Left ventricle myocardium inferior (tissue), 1 donor: ENCODE measurements around the gene SYT2. TPM values are rescaled to one million over a fixed set of nuclear protein-coding genes. Genes with fewer than 3 reads are reported as not detected.
"Not testable (repeated sequence)": the region's sequence is repeated elsewhere in the genome, so short reads cannot be mapped to it uniquely, and the experiment has no call there.

Experiments
- DNase-seq: peaks from one replicate; pipeline ENCODE4 v3.0.0-alpha.2; 2020
- H3K27ac ChIP-seq: fragments of 200-600 bp; replicated peaks from 2 replicates; pipeline ENCODE4 v1.8.0; 2021
- H3K27me3 ChIP-seq: fragments of 200-600 bp; 2 replicates; pipeline ENCODE4 v1.8.0; 2021; ENCODE audit warnings: low read depth
- H3K36me3 ChIP-seq: fragments of 200-600 bp; 2 replicates; pipeline ENCODE4 v1.8.0; 2021
- H3K4me1 ChIP-seq: fragments of 200-600 bp; 2 replicates; pipeline ENCODE4 v1.8.0; 2021
- H3K4me3 ChIP-seq: fragments of 200-600 bp; 2 replicates; pipeline ENCODE4 v1.8.0; 2021; ENCODE audit warnings: mild to moderate bottlenecking, moderate library complexity
- H3K9me3 ChIP-seq: fragments of 200-600 bp; replicated peaks from 2 replicates; pipeline ENCODE4 v1.8.0; 2021
- intact Hi-C: fragments of 100-400 bp; cut with micrococcal nuclease; formaldehyde crosslinking; loops from one replicate; pipeline ENCODE4 v1.11.0; 2022
- total RNA-seq: library from RNA; stranded (reverse); fragmentation: NEBNext Ultra II Directional; extraction: Animal tissue kit (Norgen Biotek cat#: 25700); gene quantifications from one replicate; pipeline ENCODE4 v1.2.1, GENCODE V29; 2021
- TF ChIP-seq, protein P1 (sequence below): fragments of 200-600 bp; IDR thresholded peaks from 2 replicates; pipeline ENCODE4 v1.8.0; 2021; ENCODE audit warnings: antibody characterized with exemption, mild to moderate bottlenecking, borderline replicate concordance
- donor health status: DM: no; HTN: yes; CAD: no; lungs with severe emphysema.

The SYT2 gene
- total RNA-seq, 1 donor from 2014 or later, result not detected

- Histone ChIP-seq H3K27ac (no peak overlapping the region), H3K4me1 (no peaks in the 10 kb centered on the region), H3K27me3 (no peaks in the 10 kb centered on the region), H3K4me3 (no peak overlapping the region), H3K9me3 (no peaks in the 10 kb centered on the region), H3K36me3 (peaks cover 50% of the 10 kb centered on the region)
- DNase-seq, result no peak
- intact Hi-C loops, result loop anchor here (10.0 kb wide), 1 partner anchor 381 kb away; the partner anchor contains the start of genes PPP1R12B and UBE2T
- TF ChIP-seq, protein P1, sequence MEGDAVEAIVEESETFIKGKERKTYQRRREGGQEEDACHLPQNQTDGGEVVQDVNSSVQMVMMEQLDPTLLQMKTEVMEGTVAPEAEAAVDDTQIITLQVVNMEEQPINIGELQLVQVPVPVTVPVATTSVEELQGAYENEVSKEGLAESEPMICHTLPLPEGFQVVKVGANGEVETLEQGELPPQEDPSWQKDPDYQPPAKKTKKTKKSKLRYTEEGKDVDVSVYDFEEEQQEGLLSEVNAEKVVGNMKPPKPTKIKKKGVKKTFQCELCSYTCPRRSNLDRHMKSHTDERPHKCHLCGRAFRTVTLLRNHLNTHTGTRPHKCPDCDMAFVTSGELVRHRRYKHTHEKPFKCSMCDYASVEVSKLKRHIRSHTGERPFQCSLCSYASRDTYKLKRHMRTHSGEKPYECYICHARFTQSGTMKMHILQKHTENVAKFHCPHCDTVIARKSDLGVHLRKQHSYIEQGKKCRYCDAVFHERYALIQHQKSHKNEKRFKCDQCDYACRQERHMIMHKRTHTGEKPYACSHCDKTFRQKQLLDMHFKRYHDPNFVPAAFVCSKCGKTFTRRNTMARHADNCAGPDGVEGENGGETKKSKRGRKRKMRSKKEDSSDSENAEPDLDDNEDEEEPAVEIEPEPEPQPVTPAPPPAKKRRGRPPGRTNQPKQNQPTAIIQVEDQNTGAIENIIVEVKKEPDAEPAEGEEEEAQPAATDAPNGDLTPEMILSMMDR, result no peak
Measured at GRCh38 chr1:202725526-202725925, 15.3 kb upstream of the SYT2 start.

DNA sequence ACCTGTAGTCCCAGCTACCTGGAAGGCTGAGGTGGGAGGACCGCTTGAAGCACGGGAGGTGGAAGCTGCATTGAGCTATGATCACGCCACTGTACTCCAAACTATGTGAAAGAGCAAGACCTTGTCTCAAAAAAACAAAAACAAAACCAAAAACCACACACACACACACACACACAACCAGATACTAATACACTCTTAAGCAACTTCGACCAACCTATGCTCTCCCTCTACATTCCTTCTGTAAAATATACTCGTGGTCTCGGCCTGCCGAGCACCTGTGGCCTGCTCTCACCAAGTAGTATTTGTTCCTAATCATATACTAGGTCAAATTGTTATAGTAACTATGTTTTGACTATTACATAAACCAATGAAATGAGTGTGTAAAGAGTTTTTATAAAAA, 13.5 kb upstream of the SYT2 start:
- no peaks in the 10 kb centered on the region for H3K9me3 ChIP-seq
- no peaks in the 10 kb centered on the region for H3K4me1 ChIP-seq
- intact Hi-C loops, result loop anchor here (10.0 kb wide), 1 partner anchor 379 kb away; the partner anchor contains the start of genes PPP1R12B and UBE2T
- H3K4me3 ChIP-seq, result no peak overlapping the region
- DNase-seq, result no peak
- H3K27ac ChIP-seq, result no peak overlapping the region
- TF ChIP-seq, protein P1, result no peak
- peaks cover 32% of the 10 kb centered on the region for H3K36me3 ChIP-seq
- no peaks in the 10 kb centered on the region for H3K27me3 ChIP-seq

DNA sequence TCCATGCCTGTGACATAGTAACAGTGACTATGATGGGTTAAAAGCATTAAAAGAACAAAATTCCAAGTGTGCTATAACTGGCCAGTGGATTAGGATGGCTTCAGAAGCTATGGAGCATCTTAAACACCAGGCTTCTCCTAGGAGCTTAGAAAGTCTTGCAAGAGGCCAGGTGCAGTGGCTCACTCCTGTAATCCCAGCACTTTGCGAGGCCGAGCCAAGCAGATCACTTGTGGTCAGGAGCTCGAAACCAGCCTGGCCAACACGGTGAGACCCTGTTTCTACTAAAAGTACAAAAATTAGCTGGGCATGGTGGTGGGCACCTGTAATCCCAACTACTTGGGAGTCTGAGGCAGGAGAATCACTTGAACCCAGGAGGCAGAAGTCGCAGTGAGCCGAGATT, 12.8 kb upstream of the SYT2 start:
- DNase-seq, H3K9me3 ChIP-seq, H3K4me3 ChIP-seq, H3K27ac ChIP-seq, H3K4me1 ChIP-seq, H3K27me3 ChIP-seq: not testable (repeated sequence)
- intact Hi-C loops, result loop anchor here (10.0 kb wide), 1 partner anchor 378 kb away; the partner anchor contains the start of genes PPP1R12B and UBE2T
- H3K36me3 ChIP-seq, result peaks cover 25% of the 10 kb centered on the region

DNA sequence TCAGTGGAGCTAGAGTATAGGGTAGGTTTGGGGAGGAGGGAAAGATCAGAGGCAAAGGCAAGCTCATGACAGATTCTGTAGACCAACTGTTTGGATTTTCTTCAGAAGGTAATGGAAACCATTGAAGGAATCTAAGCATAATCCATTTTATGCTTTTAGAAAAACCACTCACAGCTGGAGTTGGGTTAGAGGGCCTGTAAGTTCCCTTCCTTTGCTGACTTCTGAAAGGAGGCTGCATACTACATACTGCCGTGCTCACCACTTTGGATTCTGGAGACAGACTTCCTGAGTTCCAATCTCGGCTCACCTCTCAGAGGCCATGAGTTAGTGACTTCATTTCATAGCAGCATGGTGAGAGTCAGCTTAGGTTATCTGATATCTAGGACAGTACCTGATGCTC, 6.4 kb upstream of the SYT2 start:
- Histone ChIP-seq H3K4me1 (no peaks in the 10 kb centered on the region), H3K9me3 (no peaks in the 10 kb centered on the region), H3K36me3 (no peaks in the 10 kb centered on the region), H3K27me3 (peaks cover 3% of the 10 kb centered on the region), H3K4me3 (no peak overlapping the region), H3K27ac (no peak overlapping the region)
- DNase-seq, result no peak
- TF ChIP-seq, protein P1, result no peak
- intact Hi-C loops, result loop anchor here (10.0 kb wide), 2 partner anchors 242 to 532 kb away; no protein-coding TSS in a partner anchor

DNA sequence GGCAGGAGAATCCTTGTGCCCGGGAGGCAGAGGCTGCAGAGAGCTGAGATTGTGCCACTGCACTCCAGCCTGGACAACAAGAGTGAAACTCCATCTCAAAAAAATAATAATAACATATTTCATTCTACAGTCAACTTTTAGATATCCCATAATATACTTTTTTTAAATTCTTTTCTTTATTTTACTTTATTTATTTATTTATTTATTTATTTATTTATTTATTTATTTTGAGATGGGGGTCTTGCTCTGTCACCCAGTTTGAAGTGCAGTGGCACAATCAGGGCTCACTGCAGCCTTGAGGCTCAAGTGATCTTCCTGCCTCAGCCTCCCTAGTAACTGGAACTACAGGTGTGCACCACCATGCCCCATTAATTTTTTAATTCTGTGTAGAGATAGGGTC, 3.9 kb upstream of the SYT2 start:
- intact Hi-C loops, result loop anchor here (10.0 kb wide), 2 partner anchors 239 to 529 kb away; no protein-coding TSS in a partner anchor
- not testable (repeated sequence) for H3K36me3 ChIP-seq, H3K4me3 ChIP-seq, H3K27ac ChIP-seq, DNase-seq, H3K9me3 ChIP-seq
- Histone ChIP-seq H3K4me1 (peaks cover 15% of the 10 kb centered on the region), H3K27me3 (peaks cover 27% of the 10 kb centered on the region)

GRCh38 chr1:202713110-202713509, 2.9 kb upstream of the SYT2 start:
- TF ChIP-seq, protein P1, result no peak
- H3K9me3 ChIP-seq, result no peaks in the 10 kb centered on the region
- peaks cover 38% of the 10 kb centered on the region for H3K27me3 ChIP-seq
- intact Hi-C loops, result loop anchor here (10.0 kb wide), 2 partner anchors 238 to 528 kb away; no protein-coding TSS in a partner anchor
- no peak overlapping the region for H3K4me3 ChIP-seq
- H3K4me1 ChIP-seq, result peaks cover 18% of the 10 kb centered on the region
- no peak for DNase-seq
- H3K36me3 ChIP-seq, result no peaks in the 10 kb centered on the region
- H3K27ac ChIP-seq, result no peak overlapping the region
